SK-N-SH (cell line): Measurements from ENCODE around the gene RWDD4. TPM values are rescaled to one million over a fixed set of nuclear protein-coding genes. Genes with fewer than 3 reads are reported as not detected.

Experiments used
- CTCF ChIA-PET: fragments of 300-600, 350-600 bp; formaldehyde crosslinking; extraction: SDS; loops from one replicate; lab custom pipeline; 2021; lab: Yijun Ruan, JAX
- POLR2A ChIA-PET: fragments of 350-600 bp; sonication (Branson Sonifier 250); formaldehyde crosslinking; extraction: SDS; loops from one replicate; lab custom pipeline; 2020; ENCODE audit warnings: antibody characterized with exemption, inconsistent platforms; lab: Yijun Ruan, JAX
- DNase-seq: peaks from one replicate; pipeline ENCODE4 v3.0.0; 2012
- H2AFZ ChIP-seq: fragments of 200-600 bp; sonication (generic); 2 replicates; pipeline ENCODE4 v1.8.1; 2016; ENCODE audit warnings: antibody characterized with exemption, mild to moderate bottlenecking, low read depth
- H3F3A ChIP-seq: fragments of 200-600 bp; sonication (generic); replicated peaks from 2 replicates; pipeline ENCODE3; 2016; ENCODE audit warnings: antibody characterized with exemption, mild to moderate bottlenecking; ENCODE audit not compliant: insufficient read depth
- H3K27ac ChIP-seq, 2 experiments: fragments of 200-500 bp in 1 of 2; fragments of 200-600 bp in 1 of 2; sonication (Bioruptor generic) in 1 of 2; sonication (generic), shearing (Covaris generic) in 1 of 2; 2 replicates each; pipeline versions ENCODE4 v1.5.1 to v1.6.1; 2014 to 2016; ENCODE audit warnings: low read depth in 2 of 2, inconsistent platforms in 1 of 2, low read length in 1 of 2, mild to moderate bottlenecking in 1 of 2, mixed read lengths in 1 of 2
- H3K27me3 ChIP-seq: fragments of 200-600 bp; sonication (generic), shearing (Covaris generic); 2 replicates; pipeline ENCODE4 v1.6.1; 2016; ENCODE audit warnings: mixed run types; ENCODE audit not compliant: insufficient read depth
- H3K36me3 ChIP-seq, 2 experiments: fragments of 200-500 bp in 1 of 2; fragments of 200-600 bp in 1 of 2; sonication (Bioruptor generic) in 1 of 2; sonication (generic) in 1 of 2; replicated peaks in 1 of 2; 2 replicates each; pipeline versions ENCODE3 to v1.5.1; 2014 to 2016; ENCODE audit warnings: low read length in 1 of 2, mild to moderate bottlenecking in 1 of 2; ENCODE audit not compliant: insufficient read depth in 2 of 2, control insufficient read depth in 1 of 2
- H3K4me1 ChIP-seq, 2 experiments: fragments of 200-500 bp in 1 of 2; fragments of 200-600 bp in 1 of 2; sonication (Bioruptor generic) in 1 of 2; sonication (generic), shearing (Covaris generic) in 1 of 2; 2 replicates each; pipeline versions ENCODE4 v1.5.1 to v1.6.1; 2014 to 2016; ENCODE audit warnings: low read depth in 1 of 2, low read length in 1 of 2, mixed run types in 1 of 2; ENCODE audit not compliant: insufficient read depth in 2 of 2, control insufficient read depth in 1 of 2
- H3K4me2 ChIP-seq: fragments of 200-600 bp; sonication (generic), shearing (Covaris generic); 2 replicates; pipeline ENCODE4 v1.6.1; 2017; ENCODE audit warnings: mixed run types
- H3K4me3 ChIP-seq, 2 experiments: fragments of 200-500 bp in 1 of 2; fragments of 200-600 bp in 1 of 2; sonication (Bioruptor generic) in 1 of 2; sonication (generic), shearing (Covaris generic) in 1 of 2; 2 replicates each; pipeline versions ENCODE4 v1.5.1 to v1.8.1; 2014 to 2016; ENCODE audit warnings: low read depth in 2 of 2, inconsistent platforms in 1 of 2, low read length in 1 of 2, mild to moderate bottlenecking in 1 of 2, mixed read lengths in 1 of 2, moderate library complexity in 1 of 2
- H3K79me2 ChIP-seq: fragments of 200-600 bp; sonication (generic); 2 replicates; pipeline ENCODE4 v1.8.1; 2017; ENCODE audit warnings: mild to moderate bottlenecking; ENCODE audit not compliant: insufficient read depth
- H3K9ac ChIP-seq: fragments of 200-600 bp; sonication (generic); 2 replicates; pipeline ENCODE4 v1.6.1; 2017; ENCODE audit warnings: mixed run types
- H3K9me2 ChIP-seq: fragments of 200-600 bp; sonication (generic); 2 replicates; pipeline ENCODE4 v1.6.1; 2017; ENCODE audit warnings: mixed run types
- H3K9me3 ChIP-seq: fragments of 200-600 bp; sonication (generic); 2 replicates; pipeline ENCODE4 v1.6.1; 2017; ENCODE audit warnings: mixed run types, mild to moderate bottlenecking, moderate library complexity
- H4K20me1 ChIP-seq: fragments of 200-600 bp; sonication (generic); 2 replicates; pipeline ENCODE4 v1.6.1; 2017; ENCODE audit warnings: mild to moderate bottlenecking, mixed run types; ENCODE audit not compliant: insufficient read depth
- CHD2 ChIP-seq: fragments of 150-350 bp; IDR thresholded peaks from 2 replicates; pipeline ENCODE4 v1.6.1; 2018; ENCODE audit warnings: low read length; ENCODE audit not compliant: partially characterized antibody
- CTCF ChIP-seq: fragments of 200-600 bp; sonication (generic); IDR thresholded peaks from 2 replicates; pipeline ENCODE4 v1.6.1; 2017; ENCODE audit warnings: antibody characterized with exemption, mild to moderate bottlenecking, moderate library complexity
- IRF3 ChIP-seq: fragments of 150-350 bp; IDR thresholded peaks from 2 replicates; pipeline ENCODE4 v1.6.1; 2016; ENCODE audit warnings: mild to moderate bottlenecking, low read depth, low read length
- JUND ChIP-seq: IDR thresholded peaks from 2 replicates; pipeline ENCODE4 v1.4.0; 2012
- MAX ChIP-seq: IDR thresholded peaks from 2 replicates; pipeline ENCODE4 v1.4.0; 2012; ENCODE audit warnings: low read depth
- MEF2A ChIP-seq: IDR thresholded peaks from 2 replicates; pipeline ENCODE4 v1.4.0; 2012; ENCODE audit warnings: low read depth, borderline replicate concordance
- MXI1 ChIP-seq: IDR thresholded peaks from 2 replicates; pipeline ENCODE4 v1.6.1; 2012; ENCODE audit warnings: mild to moderate bottlenecking, low read depth, low read length, improper control_type of control experiment
- PBX3 ChIP-seq: IDR thresholded peaks from 2 replicates; pipeline ENCODE4; 2012
- SMC3 ChIP-seq: IDR thresholded peaks from 2 replicates; pipeline ENCODE4 v1.6.1; 2012; ENCODE audit warnings: low read depth, low read length, improper control_type of control experiment
- TEAD4 ChIP-seq: IDR thresholded peaks from 2 replicates; pipeline ENCODE4 v1.4.0; 2012; ENCODE audit warnings: mild to moderate bottlenecking, borderline replicate concordance; ENCODE audit not compliant: insufficient read depth
- USF2 ChIP-seq: fragments of 150-350 bp; IDR thresholded peaks from 2 replicates; pipeline ENCODE4 v1.6.1; 2017; ENCODE audit warnings: antibody characterized with exemption, low read length, low read depth, borderline replicate concordance
- WGBS: methylation state at CpG from one replicate; pipeline ENCODE4 v1.1.6; 2017; ENCODE audit warnings: low lambda C conversion rate; 5-methylcytosine and 5-hydroxymethylcytosine counted together
- polyA plus RNA-seq, 3 experiments: library from polyadenylated mRNA; depleted of rRNA; stranded (reverse); fragments of >200 nt; gene quantifications; 2 replicates each; pipeline ENCODE4 v1.2.3, GENCODE V29; 2012

The RWDD4 gene
- polyA plus RNA-seq, 1 of the 3 experiments (the other 2 are of a cell fraction) = 7.7 TPM

GRCh38 chr4:183659872-183660242 lies 872 bp upstream of the RWDD4 start (continued):
- TF ChIP-seq CHD2 = no peak
- no peak for TF ChIP-seq PBX3
- TF ChIP-seq MAX = no peak
- no peak for TF ChIP-seq SMC3
- TF ChIP-seq CTCF = no peak
- TF ChIP-seq TEAD4 = no peak
- no peak for TF ChIP-seq IRF3
- no peak; the same call in 1 of the 2 replicates for TF ChIP-seq USF2
- TF ChIP-seq MEF2A = no peak

- Histone ChIP-seq H3K9me3 (no peaks in the 10 kb centered on the region), H3K27me3 (no peaks in the 10 kb centered on the region), H3K9ac (peak overlapping the region; percentile 95), H3K4me3 (peak overlapping the region; percentile 75 to 88), H4K20me1 (peaks cover 4% of the 10 kb centered on the region; the same call in 1 of the 2 replicates), H3K27ac (peak overlapping the region; percentile 55 to 78; a peak in 3 of 4 replicates), H3K36me3 (peaks cover 10 to 18% of the 10 kb centered on the region in 2 experiments)
- ChIA-PET POLR2A (interaction anchor here (1.1 kb wide), 1 partner anchor 9 kb away, joined by 4 read pairs; no protein-coding TSS in a partner anchor), CTCF (no interaction called here)
- DNase-seq = peak; percentile 83
- TF ChIP-seq JUND (no peak), MXI1 (peak; percentile 74)
- TF ChIP-seq, all 33 proteins: peak for 1
- no peaks in the 10 kb centered on the region for H3F3A ChIP-seq
- peak overlapping the region; percentile 91 for H2AFZ ChIP-seq
- peak overlapping the region; percentile 96 for H3K4me2 ChIP-seq
- peaks cover 0 to 7% of the 10 kb centered on the region in 2 experiments; a peak in 2 of 4 replicates for H3K4me1 ChIP-seq
- WGBS = 0% methylated on average over 10 of the region's 39 CpGs
- H3K9me2 ChIP-seq = no peaks in the 10 kb centered on the region
- H3K79me2 ChIP-seq = peaks cover 60% of the 10 kb centered on the region
These were observed 490 bp downstream of the RWDD4 start for GRCh38 chr4:183658362-183659028.
